NCI-H2107 treated with DMSO at 0.1 percent for 48 hours (cell line): ENCODE data around the gene DHX30.
"Not testable (repeated sequence)": the region's sequence is repeated elsewhere in the genome, so short reads cannot be mapped to it uniquely, and the experiment has no call there.

Experiments
- DNase-seq: peaks from one replicate; lab custom pipeline; 2025; ENCODE audit not compliant: unreplicated experiment; lab: John Stamatoyannopoulos, UW

The DHX30 gene

GRCh38 chr3:47882338-47882737 is 79.4 kb downstream of the DHX30 start:
- no peak for DNase-seq

GRCh38 chr3:47884603-47885002 is 81.7 kb downstream of the DHX30 start:
- DNase-seq = no peak

GRCh38 chr3:47885168-47885567 is 82.2 kb downstream of the DHX30 start:
- DNase-seq = no peak

- DNase-seq = not testable (repeated sequence)
These were observed 85.1 kb downstream of the DHX30 start for GRCh38 chr3:47887991-47888390.

GRCh38 chr3:47888986-47889757 is 86.2 kb downstream of the DHX30 start:
- no peak for DNase-seq

- DNase-seq = no peak
These were observed 87.3 kb downstream of the DHX30 start for GRCh38 chr3:47890126-47890827.

- DNase-seq = no peak
These were observed 88.1 kb downstream of the DHX30 start for GRCh38 chr3:47890828-47891612.

GRCh38 chr3:47891613-47892005 is 88.7 kb downstream of the DHX30 start:
- DNase-seq = no peak

GRCh38 chr3:47892286-47893040 is 89.5 kb downstream of the DHX30 start:
- DNase-seq = no peak

- no peak for DNase-seq
These were observed 92.3 kb downstream of the DHX30 start for GRCh38 chr3:47895241-47895640.

- no peak for DNase-seq
These were observed 93.8 kb downstream of the DHX30 start for GRCh38 chr3:47896736-47897135.

- DNase-seq = no peak
These were observed 95.0 kb downstream of the DHX30 start for GRCh38 chr3:47897954-47898353.

GRCh38 chr3:47899495-47900108 is 96.7 kb downstream of the DHX30 start:
- DNase-seq = no peak
